H9 (cell line): ENCODE data around the gene ADGRL3. TPM values are rescaled to one million over a fixed set of nuclear protein-coding genes. Genes with fewer than 3 reads are reported as not detected.

Source experiments
- DNase-seq: peaks from one replicate; pipeline ENCODE4 v3.0.0-alpha.2; 2017
- H2AFZ ChIP-seq: one replicate; pipeline ENCODE4 v1.6.1; 2013; ENCODE audit warnings: mild to moderate bottlenecking, low read length, control low read depth, moderate library complexity
- H2AK5ac ChIP-seq: 2 replicates; pipeline ENCODE4 v1.6.1; 2013; ENCODE audit warnings: low read length, control low read depth, mixed read lengths; ENCODE audit not compliant: insufficient read length
- H2BK120ac ChIP-seq: one replicate; pipeline ENCODE4 v1.6.1; 2013; ENCODE audit warnings: low read depth, mild to moderate bottlenecking, low read length, control low read depth, inconsistent platforms; ENCODE audit not compliant: poor library complexity, severe bottlenecking
- H2BK12ac ChIP-seq: 2 replicates; pipeline ENCODE4 v1.6.1; 2013; ENCODE audit warnings: low read length, control low read depth, mixed read lengths, low read depth; ENCODE audit not compliant: insufficient read length
- H2BK15ac ChIP-seq: 2 replicates; pipeline ENCODE4 v1.6.1; 2013; ENCODE audit warnings: low read depth, low read length, control low read depth
- H2BK20ac ChIP-seq: one replicate; pipeline ENCODE4 v1.6.1; 2013; ENCODE audit warnings: low read depth, mild to moderate bottlenecking, low read length, control low read depth, inconsistent platforms; ENCODE audit not compliant: poor library complexity, severe bottlenecking
- H2BK5ac ChIP-seq: 2 replicates; pipeline ENCODE4 v1.6.1; 2013; ENCODE audit warnings: low read length, control low read depth, mixed read lengths; ENCODE audit not compliant: insufficient read length
- H3K14ac ChIP-seq: 2 replicates; pipeline ENCODE4 v1.6.1; 2013; ENCODE audit warnings: low read length, control low read depth; ENCODE audit not compliant: insufficient read depth
- H3K18ac ChIP-seq: 2 replicates; pipeline ENCODE4 v1.6.1; 2013; ENCODE audit warnings: low read depth, mild to moderate bottlenecking, mixed read lengths, low read length, control low read depth; ENCODE audit not compliant: insufficient read length
- H3K23ac ChIP-seq: 2 replicates; pipeline ENCODE4 v1.6.1; 2013; ENCODE audit warnings: low read length, control low read depth, mixed read lengths, low read depth; ENCODE audit not compliant: insufficient read length
- H3K23me2 ChIP-seq: 2 replicates; pipeline ENCODE4 v1.6.1; 2013; ENCODE audit warnings: low read depth, mild to moderate bottlenecking, mixed read lengths, low read length, control low read depth; ENCODE audit not compliant: insufficient read length, poor library complexity, severe bottlenecking
- H3K27ac ChIP-seq: 2 replicates; pipeline ENCODE4 v1.5.1; 2013; ENCODE audit warnings: low read length, control low read depth, mixed read lengths, low read depth; ENCODE audit not compliant: insufficient read length
- H3K27me3 ChIP-seq: 2 replicates; pipeline ENCODE4 v1.6.1; 2013; ENCODE audit warnings: low read length, control low read depth, inconsistent platforms; ENCODE audit not compliant: insufficient read depth
- H3K4ac ChIP-seq: 2 replicates; pipeline ENCODE4 v1.6.1; 2013; ENCODE audit warnings: low read depth, mild to moderate bottlenecking, control low read depth, inconsistent platforms, low read length, moderate library complexity
- H3K4me1 ChIP-seq: 2 replicates; pipeline ENCODE4 v1.6.1; 2013; ENCODE audit warnings: low read length, control low read depth, inconsistent platforms; ENCODE audit not compliant: insufficient read depth
- H3K4me2 ChIP-seq: 2 replicates; pipeline ENCODE4 v1.6.1; 2013; ENCODE audit warnings: low read length, control low read depth, mixed read lengths; ENCODE audit not compliant: insufficient read length, insufficient read depth
- H3K56ac ChIP-seq: 2 replicates; pipeline ENCODE4 v1.6.1; 2013; ENCODE audit warnings: low read depth, mild to moderate bottlenecking, mixed read lengths, low read length, control low read depth; ENCODE audit not compliant: insufficient read length
- H3K79me1 ChIP-seq: 2 replicates; pipeline ENCODE4 v1.6.1; 2013; ENCODE audit warnings: low read depth, mild to moderate bottlenecking, moderate library complexity, low read length, control low read depth, inconsistent platforms; ENCODE audit not compliant: insufficient read depth, poor library complexity, severe bottlenecking
- H3K79me2 ChIP-seq: 2 replicates; pipeline ENCODE4 v1.6.1; 2013; ENCODE audit warnings: low read length, control low read depth, inconsistent platforms; ENCODE audit not compliant: insufficient read depth
- H3K9ac ChIP-seq: 2 replicates; pipeline ENCODE4 v1.6.1; 2013; ENCODE audit warnings: low read length, control low read depth, mixed read lengths; ENCODE audit not compliant: insufficient read length; ENCODE audit errors: extremely low read depth
- H3K9me3 ChIP-seq: one replicate; pipeline ENCODE4 v1.6.1; 2013; ENCODE audit warnings: low read depth, low read length, inconsistent platforms; ENCODE audit not compliant: control insufficient read depth
- H3T11ph ChIP-seq: one replicate; pipeline ENCODE4 v1.6.1; 2013; ENCODE audit warnings: mild to moderate bottlenecking, low read length, control low read depth, inconsistent platforms
- H4K20me1 ChIP-seq: one replicate; pipeline ENCODE4 v1.6.1; 2013; ENCODE audit not compliant: control insufficient read depth, insufficient read length, insufficient read depth
- H4K5ac ChIP-seq: 2 replicates; pipeline ENCODE4 v1.6.1; 2013; ENCODE audit warnings: low read depth, mild to moderate bottlenecking, mixed read lengths, low read length, control low read depth; ENCODE audit not compliant: insufficient read length
- H4K8ac ChIP-seq: replicated peaks from 2 replicates; pipeline ENCODE4 v1.6.1; 2013; ENCODE audit warnings: low read length, control low read depth, mixed read lengths, low read depth; ENCODE audit not compliant: insufficient read length
- H4K91ac ChIP-seq: 2 replicates; pipeline ENCODE4 v1.6.1; 2013; ENCODE audit warnings: low read depth, mild to moderate bottlenecking, moderate library complexity, mixed read lengths, low read length, control low read depth; ENCODE audit not compliant: insufficient read length
- H3K27ac Mint-ChIP-seq, 3 experiments: 2 replicates in 2 of 3; 3 replicates in 1 of 3; pipeline ENCODE4 v1.8.0; 2020 to 2021; ENCODE audit warnings: mixed read lengths in 3 of 3, mild to moderate bottlenecking in 1 of 3, moderate library complexity in 1 of 3
- H3K27me3 Mint-ChIP-seq: 2 replicates; pipeline ENCODE4 v1.8.0; 2021; ENCODE audit warnings: low read depth, mild to moderate bottlenecking, moderate library complexity, mixed read lengths
- H3K36me3 Mint-ChIP-seq, 3 experiments: 2 replicates in 2 of 3; 3 replicates in 1 of 3; pipeline ENCODE4 v1.8.0; 2020 to 2021; ENCODE audit warnings: low read depth in 3 of 3, mixed read lengths in 3 of 3; ENCODE audit not compliant: insufficient read depth in 1 of 3
- H3K4me1 Mint-ChIP-seq, 2 experiments: 2 replicates each; pipeline ENCODE4 v1.8.0; 2020; ENCODE audit warnings: mixed read lengths in 2 of 2
- H3K4me3 Mint-ChIP-seq, 2 experiments: 2 replicates in 1 of 2; 3 replicates in 1 of 2; pipeline ENCODE4 v1.8.0; 2020 to 2021; ENCODE audit warnings: mild to moderate bottlenecking in 2 of 2, mixed read lengths in 2 of 2, moderate library complexity in 1 of 2
- H3K9me3 Mint-ChIP-seq, 2 experiments: 2 replicates in 1 of 2; 3 replicates in 1 of 2; pipeline ENCODE4 v1.8.0; 2020; ENCODE audit warnings: mild to moderate bottlenecking in 2 of 2, mixed read lengths in 2 of 2, moderate library complexity in 1 of 2
- CTCF ChIP-seq: fragments of 200-600 bp; sonication (generic); conservative IDR thresholded peaks from 3 replicates; pipeline ENCODE4 v1.8.0; 2021; ENCODE audit warnings: antibody characterized with exemption, mild to moderate bottlenecking
- WGBS: extraction: QIAGEN DNeasy Blood & Tissue Kit; methylation state at CpG from one replicate; pipeline ENCODE4 v1.1.7; 2013; ENCODE audit warnings: missing lambda C conversion rate, low lambda C conversion rate, mixed read lengths; ENCODE audit not compliant: insufficient read length; ENCODE audit errors: extremely low coverage; 5-methylcytosine and 5-hydroxymethylcytosine counted together
- total RNA-seq: library from RNA; stranded (reverse); gene quantifications from 2 replicates; pipeline ENCODE4 v1.2.1, GENCODE V29; 2021

ADGRL3 gene
- total RNA-seq, 1 experiment from 2014 or later = 5.9 TPM

GRCh38 chr4:61173799-61174198 is 26.3 kb upstream of the ADGRL3 start:
- Mint-ChIP-seq H3K9me3 (no peaks in the 10 kb centered on the region), H3K4me1 (no peaks in the 10 kb centered on the region), H3K27ac (no peak overlapping the region), H3K27me3 (no peaks in the 10 kb centered on the region), H3K36me3 (no peaks in the 10 kb centered on the region), H3K4me3 (no peak overlapping the region)
- H4K5ac ChIP-seq = no peak overlapping the region
- no peak overlapping the region for H2BK12ac ChIP-seq
- H3K79me2 ChIP-seq = no peaks in the 10 kb centered on the region
- H3K4ac ChIP-seq = no peak overlapping the region
- H3K27ac ChIP-seq = no peak overlapping the region
- DNase-seq = no peak
- no peak overlapping the region for H3K56ac ChIP-seq
- H2AFZ ChIP-seq = no peak overlapping the region
- H2BK15ac ChIP-seq = no peak overlapping the region
- H4K20me1 ChIP-seq = no peaks in the 10 kb centered on the region
- H3K23ac ChIP-seq = no peak overlapping the region
- H3K23me2 ChIP-seq = no peaks in the 10 kb centered on the region
- H3K18ac ChIP-seq = no peak overlapping the region
- H2BK5ac ChIP-seq = no peak overlapping the region
- H4K91ac ChIP-seq = no peak overlapping the region
- no peak overlapping the region for H4K8ac ChIP-seq
- H2BK120ac ChIP-seq = no peak overlapping the region
- no peak overlapping the region for H3K9ac ChIP-seq
- TF ChIP-seq CTCF = no peak
- no peaks in the 10 kb centered on the region for H3K27me3 ChIP-seq
- H2BK20ac ChIP-seq = no peak overlapping the region
- H3K9me3 ChIP-seq = no peaks in the 10 kb centered on the region
- no peak overlapping the region for H3K14ac ChIP-seq
- H3K4me2 ChIP-seq = no peak overlapping the region
- H3T11ph ChIP-seq = no peak overlapping the region
- H3K4me1 ChIP-seq = no peaks in the 10 kb centered on the region
- H2AK5ac ChIP-seq = no peak overlapping the region
- WGBS = no CpG with 5 or more reads among the region's 1 CpG
- H3K79me1 ChIP-seq = no peaks in the 10 kb centered on the region
